ENCODE data around the gene KRTAP10-1. TPM values are rescaled to one million over a fixed set of nuclear protein-coding genes. Genes with fewer than 3 reads are reported as not detected.

KRTAP10-1 gene
- total and polyA plus RNA-seq, 2 of the 13 experiments (the other 11 are each of a cell fraction or from before 2014, with no cell fraction given): not detected

GRCh38 chr21:44583089-44583799 lies 43.2 kb upstream of the KRTAP10-1 start (continued):
- no peak for TF ChIP-seq SNAPC4 (CRISPR knock-in tag; IDR thresholded peaks at IDR 0.05)

GRCh38 chr21:44582055-44582454 lies 42.1 kb upstream of the KRTAP10-1 start:
- no peak overlapping the region for H3K9ac ChIP-seq (ENCODE audit: insufficient read depth, low read depth, low read length)
- ChIA-PET CTCF (ENCODE audit: low intra/inter-chr PET ratio, low total read pairs) (no interaction called here), POLR2A (no interaction called here)
- intact Hi-C loops (cut with micrococcal nuclease; ENCODE audit: unreplicated experiment) (no loop called here), in situ Hi-C loops (cut with HindIII; ENCODE audit: extremely low pct_ligation_motif_present, low pct_unique_long_range_greater_than_20kb) (no loop called here)
- 65% methylated on average over 14 of the region's 15 CpGs for WGBS (ENCODE audit: low lambda C conversion rate)
- H3K36me3 ChIP-seq (replicated peaks in 1 of 2; ENCODE audit: control insufficient read depth in 1 of 2, insufficient read depth in 2 of 2, low read length in 2 of 2): no peaks in the 10 kb centered on the region
- no TSS peak for BruUV-seq (replicated peaks)
- no peak for ATAC-seq
- H4K20me1 ChIP-seq (ENCODE audit: insufficient read depth, low read length): no peaks in the 10 kb centered on the region
- no peak for FAIRE-seq
- no peak overlapping the region for H3K4me3 ChIP-seq (replicated peaks in 1 of 3; ENCODE audit: insufficient read depth in 1 of 3, low read depth in 2 of 3, low read length in 3 of 3)
- no peak for DNase-seq (ENCODE audit: low spot score)
- peaks cover 8% of the 10 kb centered on the region; the same call in 1 of the 2 replicates for H3K9me3 ChIP-seq (ENCODE audit: low read length)
- no peak overlapping the region for H3K27ac ChIP-seq (ENCODE audit: extremely low read length, insufficient read depth, low read length)
- no peak overlapping the region for H2AFZ ChIP-seq (ENCODE audit: low read length)
- no peaks in the 10 kb centered on the region for H3K4me1 ChIP-seq (ENCODE audit: insufficient read depth, low read length)
- no peak overlapping the region for H3K4me2 ChIP-seq (ENCODE audit: low read depth, low read length)
- H3K27me3 ChIP-seq (ENCODE audit: control insufficient read depth in 1 of 2, insufficient read depth in 2 of 2, low read length in 2 of 2): peaks cover 0 to 9% of the 10 kb centered on the region in 2 experiments; a peak in 1 of 5 replicates
- TF ChIP-seq ATF7 (IDR thresholded peaks at IDR 0.05): peak; percentile 96
- TF ChIP-seq ATF7 (CRISPR knock-in tag; IDR thresholded peaks at IDR 0.05): no peak
- TF ChIP-seq ZNF136 (CRISPR knock-in tag; IDR thresholded peaks at IDR 0.05; ENCODE audit: low read depth): no peak
- peak; percentile 90 for TF ChIP-seq CREB1 (IDR thresholded peaks at IDR 0.05)
- no peak for TF ChIP-seq CREB1 (CRISPR knock-in tag; IDR thresholded peaks at IDR 0.05)
- no peaks in the 10 kb centered on the region for H3K79me2 ChIP-seq (ENCODE audit: insufficient read depth, low read length)

All from HepG2 (cell line).